Activated naive CD8-positive, alpha-beta T cell treated with anti-CD3 and anti-CD28 coated beads, Interleukin-2, amount 50 U/mL, for 24 hours (primary cell): Measurements from ENCODE around the gene NGEF.
"Not testable (repeated sequence)": the region's sequence is repeated elsewhere in the genome, so short reads cannot be mapped to it uniquely, and the experiment has no call there.

ENCODE experiments used
- ATAC-seq: fragments of 150-1000 bp; cut with Tn5 transposase; one replicate; pipeline ENCODE4 v1.10.0; 2021
- DNase-seq: peaks from one replicate; pipeline ENCODE4 v3.0.0; 2021
- H3K27ac Mint-ChIP-seq: one replicate; pipeline ENCODE4 v1.8.0; 2021; ENCODE audit warnings: mild to moderate bottlenecking, mixed read lengths
- H3K27me3 Mint-ChIP-seq: one replicate; pipeline ENCODE4 v1.8.0; 2021; ENCODE audit warnings: mixed read lengths
- H3K36me3 Mint-ChIP-seq: one replicate; pipeline ENCODE4 v1.8.0; 2021; ENCODE audit warnings: low read depth, mixed read lengths
- H3K4me1 Mint-ChIP-seq: one replicate; pipeline ENCODE4 v1.8.0; 2021; ENCODE audit warnings: mixed read lengths
- H3K4me3 Mint-ChIP-seq: one replicate; pipeline ENCODE4 v1.8.0; 2021; ENCODE audit warnings: mild to moderate bottlenecking, moderate library complexity, mixed read lengths
- H3K9me3 Mint-ChIP-seq: one replicate; pipeline ENCODE4 v1.8.0; 2021; ENCODE audit warnings: mixed read lengths

Gene NGEF

GRCh38 chr2:233019610-233020009, 6.6 kb upstream of the NGEF start:
- not testable (repeated sequence) for ATAC-seq, H3K27ac Mint-ChIP-seq, H3K36me3 Mint-ChIP-seq, H3K9me3 Mint-ChIP-seq, H3K4me1 Mint-ChIP-seq, H3K4me3 Mint-ChIP-seq, H3K27me3 Mint-ChIP-seq, DNase-seq

GRCh38 chr2:233017947-233018346, 4.9 kb upstream of the NGEF start:
- DNase-seq (no peak), ATAC-seq (no peak)
- Mint-ChIP-seq H3K27ac (no peak overlapping the region), H3K36me3 (no peaks in the 10 kb centered on the region), H3K4me3 (no peak overlapping the region), H3K4me1 (no peaks in the 10 kb centered on the region), H3K27me3 (no peaks in the 10 kb centered on the region), H3K9me3 (peaks cover 5% of the 10 kb centered on the region)

- no peak for ATAC-seq
- H3K36me3 Mint-ChIP-seq, result no peaks in the 10 kb centered on the region
Measured at GRCh38 chr2:233015019-233015645, 2.1 kb upstream of the NGEF start.

GRCh38 chr2:233013650-233014049, 594 bp upstream of the NGEF start:
- Mint-ChIP-seq H3K9me3 (peaks cover 5% of the 10 kb centered on the region), H3K36me3 (no peaks in the 10 kb centered on the region), H3K27me3 (peaks cover 2% of the 10 kb centered on the region), H3K4me1 (no peaks in the 10 kb centered on the region), H3K4me3 (no peak overlapping the region), H3K27ac (no peak overlapping the region)
- ATAC-seq (no peak), DNase-seq (no peak)

More at GRCh38 chr2:233015019-233015645, 2.1 kb upstream of the NGEF start:
- Mint-ChIP-seq H3K9me3 (peaks cover 5% of the 10 kb centered on the region), H3K4me1 (no peaks in the 10 kb centered on the region), H3K27ac (peak overlapping the region; percentile 34), H3K27me3 (no peaks in the 10 kb centered on the region), H3K4me3 (no peak overlapping the region)
- no peak for DNase-seq

- no peak for ATAC-seq
- Mint-ChIP-seq H3K4me1 (no peaks in the 10 kb centered on the region), H3K27me3 (peaks cover 2% of the 10 kb centered on the region), H3K36me3 (no peaks in the 10 kb centered on the region), H3K9me3 (peaks cover 5% of the 10 kb centered on the region), H3K4me3 (no peak overlapping the region), H3K27ac (no peak overlapping the region)
- DNase-seq, result no peak
Measured at GRCh38 chr2:233012301-233012971, 620 bp downstream of the NGEF start.

GRCh38 chr2:233011702-233012131, 1.3 kb downstream of the NGEF start:
- Mint-ChIP-seq H3K9me3 (peaks cover 5% of the 10 kb centered on the region), H3K4me3 (no peak overlapping the region), H3K27me3 (peaks cover 2% of the 10 kb centered on the region), H3K4me1 (no peaks in the 10 kb centered on the region), H3K36me3 (no peaks in the 10 kb centered on the region), H3K27ac (no peak overlapping the region)
- no peak for DNase-seq
- ATAC-seq, result no peak

- Mint-ChIP-seq H3K4me1 (no peaks in the 10 kb centered on the region), H3K9me3 (peaks cover 5% of the 10 kb centered on the region)
Measured at GRCh38 chr2:233011268-233011650, 1.8 kb downstream of the NGEF start.

GRCh38 chr2:233010569-233011267, 2.3 kb downstream of the NGEF start:
- no peaks in the 10 kb centered on the region for H3K4me1 Mint-ChIP-seq
- peaks cover 2% of the 10 kb centered on the region for H3K27me3 Mint-ChIP-seq
- H3K4me3 Mint-ChIP-seq, result no peak overlapping the region
- no peak overlapping the region for H3K27ac Mint-ChIP-seq
- H3K36me3 Mint-ChIP-seq, result no peaks in the 10 kb centered on the region
- DNase-seq (no peak), ATAC-seq (no peak)
- H3K9me3 Mint-ChIP-seq, result peaks cover 5% of the 10 kb centered on the region

More at GRCh38 chr2:233011268-233011650, 1.8 kb downstream of the NGEF start:
- DNase-seq (no peak), ATAC-seq (no peak)
- H3K27me3 Mint-ChIP-seq, result peaks cover 2% of the 10 kb centered on the region
- H3K27ac Mint-ChIP-seq, result no peak overlapping the region
- H3K36me3 Mint-ChIP-seq, result no peaks in the 10 kb centered on the region
- H3K4me3 Mint-ChIP-seq, result no peak overlapping the region

- no peaks in the 10 kb centered on the region for H3K9me3 Mint-ChIP-seq
- H3K27me3 Mint-ChIP-seq, result peaks cover 2% of the 10 kb centered on the region
- no peak overlapping the region for H3K4me3 Mint-ChIP-seq
- no peak for DNase-seq
- no peak for ATAC-seq
- no peaks in the 10 kb centered on the region for H3K4me1 Mint-ChIP-seq
- no peaks in the 10 kb centered on the region for H3K36me3 Mint-ChIP-seq
- no peak overlapping the region for H3K27ac Mint-ChIP-seq
Measured at GRCh38 chr2:233009661-233010060, 3.4 kb downstream of the NGEF start.

- DNase-seq (no peak), ATAC-seq (no peak)
- peaks cover 2% of the 10 kb centered on the region for H3K27me3 Mint-ChIP-seq
- no peaks in the 10 kb centered on the region for H3K9me3 Mint-ChIP-seq
- no peaks in the 10 kb centered on the region for H3K4me1 Mint-ChIP-seq
- no peaks in the 10 kb centered on the region for H3K36me3 Mint-ChIP-seq
- no peak overlapping the region for H3K27ac Mint-ChIP-seq
- no peak overlapping the region for H3K4me3 Mint-ChIP-seq
Measured at GRCh38 chr2:233007739-233008138, 5.3 kb downstream of the NGEF start.

- ATAC-seq, result no peak
- H3K9me3 Mint-ChIP-seq, result no peaks in the 10 kb centered on the region
- peaks cover 2% of the 10 kb centered on the region for H3K27me3 Mint-ChIP-seq
- H3K36me3 Mint-ChIP-seq, result no peaks in the 10 kb centered on the region
- no peaks in the 10 kb centered on the region for H3K4me1 Mint-ChIP-seq
- H3K4me3 Mint-ChIP-seq, result no peak overlapping the region
- H3K27ac Mint-ChIP-seq, result no peak overlapping the region
- no peak for DNase-seq
Measured at GRCh38 chr2:233007270-233007669, 5.8 kb downstream of the NGEF start.

- H3K9me3 Mint-ChIP-seq, result no peaks in the 10 kb centered on the region
- H3K27me3 Mint-ChIP-seq, result peaks cover 2% of the 10 kb centered on the region
- no peak for DNase-seq
- no peak for ATAC-seq
- no peaks in the 10 kb centered on the region for H3K4me1 Mint-ChIP-seq
- no peak overlapping the region for H3K27ac Mint-ChIP-seq
- no peak overlapping the region for H3K4me3 Mint-ChIP-seq
- no peaks in the 10 kb centered on the region for H3K36me3 Mint-ChIP-seq
Measured at GRCh38 chr2:233006648-233007047, 6.4 kb downstream of the NGEF start.

- ATAC-seq, result no peak
- Mint-ChIP-seq H3K27me3 (peaks cover 2% of the 10 kb centered on the region), H3K36me3 (no peaks in the 10 kb centered on the region), H3K9me3 (no peaks in the 10 kb centered on the region), H3K4me1 (no peaks in the 10 kb centered on the region), H3K4me3 (no peak overlapping the region), H3K27ac (no peak overlapping the region)
- DNase-seq, result no peak
Measured at GRCh38 chr2:233005096-233005495, 8.0 kb downstream of the NGEF start.

- ATAC-seq (no peak), DNase-seq (no peak)
- H3K9me3 Mint-ChIP-seq, result no peaks in the 10 kb centered on the region
- H3K27ac Mint-ChIP-seq, result no peak overlapping the region
- peaks cover under 1% of the 10 kb centered on the region for H3K27me3 Mint-ChIP-seq
- no peak overlapping the region for H3K4me3 Mint-ChIP-seq
- no peaks in the 10 kb centered on the region for H3K36me3 Mint-ChIP-seq
- H3K4me1 Mint-ChIP-seq, result no peaks in the 10 kb centered on the region
Measured at GRCh38 chr2:233003658-233004555, 9.1 kb downstream of the NGEF start.
